ENCODE measurements around the gene MGAT5B.

The MGAT5B gene

DNA sequence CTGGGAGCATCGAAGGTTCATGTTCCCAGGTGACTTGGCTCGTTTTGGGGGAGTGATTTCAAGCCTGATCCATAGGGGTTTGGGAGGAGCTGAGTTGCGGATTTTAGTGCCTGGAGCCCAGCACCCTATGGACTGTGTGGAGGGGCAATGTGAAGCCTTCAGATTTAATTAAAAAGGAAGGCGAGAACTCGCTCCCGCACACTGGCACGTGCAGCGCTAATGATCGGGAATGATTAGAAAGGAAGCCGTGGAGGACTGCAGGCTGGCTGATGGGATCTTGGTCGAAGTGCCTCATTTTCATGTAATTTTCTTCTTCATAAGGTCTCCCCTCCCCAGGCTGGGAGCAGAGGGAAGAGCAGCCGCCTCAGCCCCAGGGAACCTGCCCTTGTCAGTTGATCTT is 12.8 kb downstream of the MGAT5B start:
- DNase-seq = no peak

DNA sequence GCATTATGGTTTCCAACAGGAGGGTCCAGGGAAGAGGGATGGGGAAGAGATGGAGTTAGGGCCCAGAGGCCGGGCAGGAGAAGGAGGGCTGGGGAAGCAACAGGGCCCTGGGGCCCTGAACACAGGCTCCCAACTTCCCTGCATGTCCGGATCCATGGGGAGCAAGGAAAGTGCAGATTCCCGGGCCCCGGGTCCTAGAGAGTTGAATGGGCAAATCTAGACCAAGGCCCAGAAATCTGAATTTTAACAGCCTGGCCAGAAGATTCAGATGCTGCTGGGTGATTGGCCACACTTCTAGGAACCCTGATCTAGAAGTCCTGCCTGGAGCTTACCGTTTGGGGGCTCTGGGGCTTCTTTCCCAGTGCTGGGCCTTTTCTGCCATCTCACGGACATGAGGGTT is 13.2 kb downstream of the MGAT5B start:
- DNase-seq = no peak

DNA sequence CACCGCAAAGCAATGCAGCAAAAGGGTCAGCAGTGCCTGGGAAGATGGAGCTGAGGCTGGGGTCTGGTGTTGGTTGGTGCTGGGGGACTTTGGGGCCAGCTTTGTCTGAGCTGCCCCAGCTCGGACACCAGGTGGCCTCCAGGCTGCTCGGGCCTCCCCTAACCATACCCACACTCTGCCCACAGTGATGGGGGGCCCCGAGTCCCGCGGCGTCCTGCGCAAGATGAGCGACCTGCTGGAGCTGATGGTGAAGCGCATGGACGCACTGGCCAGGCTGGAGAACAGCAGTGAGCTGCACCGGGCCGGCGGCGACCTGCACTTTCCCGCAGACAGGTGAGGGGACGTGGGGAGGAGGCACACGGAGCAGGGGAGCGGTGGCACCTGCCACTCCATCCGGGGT is 13.8 kb downstream of the MGAT5B start:
- no peak for DNase-seq

DNA sequence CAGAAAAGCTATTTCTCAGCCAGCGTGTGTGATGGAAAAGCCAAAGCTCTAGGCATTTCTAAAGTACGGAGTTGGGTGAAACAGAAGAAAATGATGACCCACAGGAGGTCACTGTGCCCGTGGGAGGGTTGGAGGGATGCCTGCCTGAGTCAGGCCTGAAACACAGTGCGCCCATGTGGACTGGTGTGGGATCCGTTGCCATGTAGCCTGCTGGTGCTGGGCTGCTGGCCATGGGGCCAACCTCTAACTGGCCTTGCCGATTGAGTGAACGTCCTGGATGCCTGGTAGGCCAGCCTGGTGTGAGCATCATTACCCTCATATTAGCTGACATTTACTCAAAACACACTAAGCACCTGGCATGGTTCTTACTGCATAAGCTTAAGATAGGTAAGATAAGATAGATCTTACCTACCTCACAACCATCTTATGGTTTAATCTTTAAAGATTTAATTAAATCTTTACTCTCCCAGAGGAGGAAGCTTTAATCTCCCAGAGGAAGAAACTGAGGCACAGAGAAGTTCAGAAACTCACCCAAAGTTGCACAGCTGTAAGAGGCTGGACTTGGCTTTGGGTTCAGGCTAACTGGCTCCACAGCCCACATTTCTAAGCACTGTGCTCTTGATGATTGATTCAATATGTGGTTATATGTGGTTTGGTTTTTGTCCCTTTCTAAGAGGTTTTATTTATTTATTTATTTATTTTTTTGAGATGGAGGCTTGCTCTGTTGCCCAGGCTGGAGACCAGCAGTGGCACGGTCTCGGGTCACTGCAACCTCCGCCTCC is 15.7 kb downstream of the MGAT5B start:
- DNase-seq = no peak

DNA sequence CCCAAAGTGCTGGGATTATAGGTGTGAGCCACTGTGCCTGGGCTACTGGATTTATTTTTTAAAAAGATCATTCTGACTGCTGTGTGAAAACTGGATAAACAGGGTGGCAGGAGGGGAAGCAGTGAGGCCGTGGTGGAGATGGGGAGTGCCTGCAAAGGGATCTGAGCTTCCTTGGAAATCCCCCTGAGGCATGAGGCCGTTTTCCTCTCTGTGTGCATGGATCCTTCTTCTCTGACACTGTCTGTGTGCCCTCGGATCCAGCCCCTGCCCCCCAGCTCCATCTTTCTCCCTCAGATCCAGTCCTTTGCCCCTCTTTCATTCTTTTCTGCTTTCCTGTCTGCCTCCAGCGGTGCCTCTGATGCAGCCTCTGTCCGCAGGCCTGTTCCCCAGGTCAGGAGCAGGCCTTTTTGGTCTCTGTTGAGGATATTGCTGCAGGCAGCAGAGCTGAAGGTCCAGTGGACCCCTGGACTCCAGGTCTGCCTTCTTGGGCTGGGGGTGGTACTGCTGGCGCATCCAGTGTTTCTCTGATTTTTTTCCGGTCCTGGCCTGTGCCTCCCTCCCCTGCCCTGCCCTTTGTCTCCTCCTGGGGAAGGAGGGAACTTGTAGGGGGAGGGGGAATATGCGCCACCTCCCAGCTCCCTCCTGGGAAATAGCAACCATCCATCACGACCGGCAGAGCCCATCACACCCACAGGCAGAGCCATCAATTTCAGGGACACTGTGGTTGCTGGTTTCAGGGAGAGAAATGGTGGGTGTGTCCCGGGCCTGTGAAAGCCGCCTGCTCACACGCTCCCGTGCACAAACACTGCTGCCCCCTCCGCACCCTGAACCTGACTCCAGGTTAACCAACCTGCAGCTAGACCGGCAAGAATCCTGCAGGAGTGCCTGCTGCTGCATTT is 17.0 kb downstream of the MGAT5B start:
- DNase-seq = no peak

DNA sequence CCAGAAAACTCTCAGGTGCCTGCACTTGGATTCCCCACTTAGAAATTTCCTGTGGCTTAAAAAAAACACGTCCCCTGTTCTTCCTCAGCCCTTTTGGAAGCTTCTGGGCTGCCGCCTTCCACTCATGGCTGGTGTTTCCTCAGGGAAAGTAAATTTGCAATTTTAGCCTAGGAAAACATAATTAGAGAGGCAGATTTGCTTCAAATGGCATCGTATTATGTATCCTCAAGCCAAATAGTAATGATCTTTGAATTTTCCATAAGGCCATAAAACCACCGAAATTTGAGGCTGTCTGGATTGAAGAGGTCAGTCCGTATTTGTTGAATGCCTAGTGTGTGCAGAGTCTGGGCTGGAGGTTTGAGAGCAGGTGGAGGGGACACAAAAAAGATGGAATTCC is 17.7 kb downstream of the MGAT5B start:
- DNase-seq = no peak

DNA sequence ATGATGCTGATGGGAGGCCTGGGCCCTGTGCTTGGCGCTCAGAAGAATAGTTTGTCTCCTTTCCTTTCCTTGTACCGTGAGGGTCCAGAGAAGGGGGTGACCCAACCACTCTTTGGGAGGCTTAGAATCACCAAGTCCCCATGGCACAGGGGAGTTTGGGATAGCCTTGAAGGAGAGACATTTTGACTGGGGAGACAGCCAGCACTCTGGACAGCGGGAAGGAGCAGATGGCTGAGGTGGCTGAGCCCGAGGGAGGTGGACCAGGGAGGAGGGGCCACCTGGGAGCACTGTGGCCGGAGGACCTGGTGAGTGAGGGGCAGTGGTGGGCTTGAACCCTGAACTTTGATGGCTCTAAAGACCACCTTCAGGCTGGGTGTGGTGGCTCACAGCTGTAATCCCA is 18.2 kb downstream of the MGAT5B start:
- no peak for DNase-seq

DNA sequence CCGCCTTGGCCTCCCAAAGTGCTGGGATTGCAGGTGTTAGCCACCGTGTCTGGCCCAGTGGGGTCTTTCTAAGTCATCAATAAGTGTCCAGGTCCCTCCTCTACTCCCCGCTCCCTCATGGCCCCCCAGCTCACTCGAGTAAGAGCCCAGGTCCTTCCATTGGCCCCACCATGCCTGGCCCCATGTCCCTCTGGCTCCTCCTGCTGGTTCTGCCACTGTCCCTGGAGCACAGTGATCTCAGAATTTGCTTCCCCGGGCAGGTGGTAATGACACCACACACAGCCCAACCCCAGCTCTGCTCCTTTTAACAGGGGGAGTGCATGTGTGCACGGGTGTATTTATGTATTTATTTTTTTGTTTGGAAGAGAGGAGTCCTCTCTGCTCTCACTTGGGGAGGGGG is 19.6 kb downstream of the MGAT5B start:
- DNase-seq = no peak

DNA sequence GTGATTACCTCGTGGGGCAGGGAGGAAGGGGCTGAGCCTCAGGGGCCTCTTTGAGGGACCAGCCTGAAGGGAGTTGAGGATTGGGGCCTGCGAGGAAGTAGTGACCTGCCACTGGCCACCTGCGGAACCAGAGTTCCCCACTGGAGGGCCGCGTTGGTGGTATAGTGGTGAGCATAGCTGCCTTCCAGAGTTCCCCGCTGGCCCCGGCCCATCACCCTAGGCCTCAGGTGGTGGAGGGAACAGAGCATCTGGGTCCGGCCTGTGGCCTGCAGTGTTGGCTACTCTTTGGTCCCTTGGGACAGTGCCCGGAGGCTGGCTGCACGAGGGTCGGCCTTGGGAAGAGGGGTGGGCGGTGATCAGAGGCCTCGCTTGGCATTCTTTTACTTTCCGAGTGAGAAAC is 20.5 kb downstream of the MGAT5B start:
- no peak for DNase-seq

DNA sequence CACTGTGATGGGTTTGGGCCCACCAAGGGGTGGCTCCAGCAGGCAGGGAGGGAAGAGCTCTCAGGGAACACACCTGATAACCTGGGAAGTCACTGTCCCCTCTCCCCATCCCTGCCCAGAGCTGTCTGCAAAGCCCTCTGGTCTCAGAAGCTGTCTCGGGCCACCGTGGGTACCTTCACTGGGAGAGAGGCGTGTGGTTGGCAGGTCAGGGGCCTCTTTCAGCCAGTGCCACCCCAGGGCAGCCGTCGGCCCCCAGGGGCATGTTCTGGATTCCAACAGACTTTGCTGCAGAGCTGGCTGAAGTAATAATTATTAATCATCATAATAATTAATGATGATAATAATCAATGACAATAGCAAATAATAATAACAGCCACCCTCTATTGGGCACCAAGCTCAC is 21.1 kb downstream of the MGAT5B start:
- DNase-seq = no peak

DNA sequence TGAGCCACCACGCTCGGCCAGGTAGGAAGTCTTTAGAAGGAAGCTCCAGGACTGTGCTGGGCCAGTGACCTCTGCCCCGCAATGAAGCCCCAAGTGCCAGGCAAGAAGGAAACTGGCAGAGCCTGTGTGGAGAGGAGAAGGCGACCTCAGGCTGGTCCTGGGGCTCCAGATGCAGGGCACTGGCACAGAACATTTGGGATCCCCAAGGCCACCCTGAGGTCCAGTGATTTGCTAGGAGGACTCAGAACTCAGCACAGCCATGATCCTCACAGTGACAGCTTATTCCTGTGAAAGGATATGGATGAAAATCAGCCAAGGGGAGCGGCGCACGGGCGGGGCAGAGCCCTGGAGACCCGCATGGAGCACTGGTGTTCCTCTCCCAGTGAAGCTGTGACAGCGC is 24.1 kb downstream of the MGAT5B start:
- no peak for DNase-seq

DNA sequence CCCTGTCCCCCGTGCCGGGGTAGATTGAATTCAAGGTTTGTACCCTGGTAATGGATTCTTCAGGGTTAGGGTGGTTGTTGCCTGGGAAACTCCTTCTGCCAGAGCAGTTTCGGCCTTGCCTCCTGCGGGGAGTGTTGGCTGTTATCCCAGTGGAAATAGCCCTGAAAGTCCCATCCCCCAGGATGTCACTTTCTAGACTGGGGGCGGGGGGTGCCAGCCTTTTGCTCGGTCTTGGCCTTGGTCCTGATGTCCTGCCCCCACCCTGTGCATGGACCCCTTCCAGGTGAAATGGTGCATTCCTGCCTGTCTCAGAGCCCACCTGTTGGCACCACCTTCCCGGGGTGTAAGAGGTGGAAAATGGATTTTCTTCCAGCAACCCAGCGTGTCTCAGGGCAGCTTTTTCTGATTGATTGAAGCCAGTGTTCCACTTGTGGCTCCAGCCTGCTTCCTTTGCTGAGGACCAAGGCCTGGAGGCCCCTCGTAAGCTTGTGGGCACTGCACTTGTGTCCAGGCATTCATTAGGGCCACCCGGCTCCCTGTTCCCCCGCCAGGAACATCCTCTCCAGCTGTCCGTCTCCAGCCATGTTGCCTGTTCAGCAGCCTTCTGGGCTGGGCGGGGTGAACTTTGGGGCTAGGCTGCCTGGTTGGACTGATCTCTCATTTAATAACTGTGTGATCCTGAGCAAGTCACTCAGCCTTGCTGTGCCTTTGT is 25.6 kb downstream of the MGAT5B start:
- no peak for DNase-seq

DNA sequence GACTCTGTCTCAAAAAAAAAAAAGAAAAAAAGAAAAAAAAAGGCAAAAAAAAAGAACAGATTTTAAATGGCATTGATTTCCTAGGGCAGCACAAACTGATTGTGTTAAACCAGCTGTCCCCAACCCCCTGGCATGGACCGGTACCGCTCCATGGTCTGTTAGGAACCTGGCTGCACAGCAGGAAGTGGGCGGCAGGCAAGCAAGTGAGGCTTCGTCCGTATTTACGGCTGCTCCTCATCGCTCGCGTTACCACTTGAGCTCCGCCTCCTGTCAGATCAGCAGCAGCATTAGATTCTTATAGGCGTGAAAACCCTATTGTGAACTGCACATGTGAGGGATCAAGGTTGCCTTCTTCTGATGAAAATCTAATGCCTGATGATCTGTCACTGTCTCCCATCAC is 26.6 kb downstream of the MGAT5B start:
- DNase-seq = no peak

DNA sequence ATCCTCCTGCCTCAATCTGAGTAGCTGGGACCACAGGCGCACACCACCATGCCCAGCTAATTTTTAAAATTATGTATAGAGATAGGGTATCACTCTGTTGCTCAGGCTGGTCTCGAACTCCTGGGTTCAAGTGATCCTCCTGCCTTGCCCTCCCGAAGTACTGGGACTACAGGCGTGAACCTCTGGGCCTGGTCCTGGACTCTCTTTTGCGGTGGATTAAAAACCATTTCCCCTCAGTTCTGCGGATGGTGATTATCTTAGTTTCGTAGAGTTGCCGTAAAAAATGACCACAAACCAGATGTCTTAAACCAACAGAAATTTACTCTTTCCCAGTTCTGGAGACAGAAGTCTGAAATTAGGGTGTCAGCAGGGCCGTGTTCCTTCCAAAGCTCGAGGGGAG is 28.8 kb downstream of the MGAT5B start:
- DNase-seq = no peak

DNA sequence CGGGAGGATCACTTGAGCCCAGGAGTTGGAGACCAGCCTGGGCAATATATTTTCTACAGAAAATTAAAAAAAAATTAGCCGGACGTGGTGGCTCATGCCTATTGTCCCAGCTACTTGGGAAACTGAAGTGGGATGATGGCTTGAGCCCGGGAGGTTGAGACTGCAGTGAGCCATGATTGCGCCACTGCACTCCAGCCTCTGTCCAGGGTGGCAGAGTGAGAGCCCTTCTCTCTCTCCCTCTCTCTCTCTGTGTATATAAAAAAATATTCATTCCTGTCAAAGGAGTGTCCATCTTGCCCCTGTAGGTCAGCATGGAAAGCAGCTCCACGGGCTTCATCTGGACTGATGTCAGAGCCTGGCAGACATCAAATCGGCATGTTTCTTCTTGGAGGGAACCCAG is 31.2 kb downstream of the MGAT5B start:
- DNase-seq = no peak

DNA sequence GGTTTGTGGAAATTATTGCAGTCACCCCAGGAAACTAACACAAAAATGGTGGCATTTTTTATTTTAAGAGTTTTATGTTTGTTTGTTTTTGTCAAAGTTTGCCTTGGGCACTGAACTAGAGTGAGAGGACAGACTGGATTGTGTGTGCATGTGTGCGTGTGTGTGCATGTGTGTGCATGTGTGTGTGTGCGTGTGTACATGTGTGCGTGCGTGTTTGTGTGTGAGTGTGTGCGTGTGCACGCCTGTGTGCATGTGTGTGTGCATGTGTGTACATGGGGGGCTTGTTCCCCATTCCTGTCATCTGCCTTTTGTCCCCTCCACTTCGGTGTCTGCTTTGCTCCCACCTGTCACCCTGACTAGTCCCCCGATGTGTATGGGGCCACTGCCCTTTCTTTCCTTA is 32.5 kb downstream of the MGAT5B start:
- DNase-seq = no peak

DNA sequence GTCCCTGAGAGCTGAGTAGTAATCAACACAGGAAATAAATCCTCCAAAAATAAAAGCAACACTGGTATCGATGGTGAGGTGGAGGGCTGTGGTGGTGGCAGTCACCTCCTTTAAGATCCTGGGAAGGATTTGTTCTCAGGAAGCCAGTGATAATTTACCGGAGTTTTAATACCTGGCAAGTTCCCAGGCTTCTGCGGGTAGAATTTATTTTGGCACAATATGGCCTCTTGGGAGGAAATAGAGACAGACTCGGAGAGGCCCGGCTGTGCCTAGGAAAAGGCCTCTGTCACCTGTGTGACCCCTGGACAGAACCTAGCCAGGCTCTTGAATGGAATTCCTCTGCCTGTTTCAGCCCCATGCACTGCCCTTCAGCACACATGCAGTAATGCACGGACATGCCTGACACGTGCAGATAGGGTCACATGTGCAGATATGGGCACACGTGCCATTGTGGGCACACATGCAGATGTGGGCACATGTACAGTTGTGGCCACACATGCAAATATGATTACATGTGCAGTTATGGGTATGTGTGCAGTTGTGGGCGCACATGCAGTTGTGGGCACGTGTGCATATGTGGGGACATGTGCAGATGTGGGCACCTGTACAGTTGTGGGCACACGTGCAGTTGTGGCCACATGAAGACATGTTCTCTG is 33.5 kb downstream of the MGAT5B start:
- no peak for DNase-seq

DNA sequence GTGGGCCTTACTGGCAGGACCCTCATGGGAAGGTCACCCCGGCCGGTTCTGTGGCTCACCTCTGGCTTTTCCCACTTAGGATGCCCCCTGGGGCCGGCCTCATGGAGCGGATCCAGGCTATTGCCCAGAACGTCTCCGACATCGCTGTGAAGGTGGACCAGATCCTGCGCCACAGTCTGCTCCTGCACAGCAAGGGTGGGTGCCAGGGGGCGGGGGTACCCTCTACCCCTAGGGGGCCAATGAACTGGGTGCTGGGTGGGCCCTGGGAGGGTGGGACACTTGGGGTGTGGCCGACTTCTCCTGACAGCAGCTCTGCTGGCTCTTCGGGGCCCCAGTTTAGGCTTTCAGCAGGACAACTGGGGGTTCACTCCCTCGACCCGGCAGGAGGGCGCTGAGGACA is 34.3 kb downstream of the MGAT5B start:
- no peak for DNase-seq

DNA sequence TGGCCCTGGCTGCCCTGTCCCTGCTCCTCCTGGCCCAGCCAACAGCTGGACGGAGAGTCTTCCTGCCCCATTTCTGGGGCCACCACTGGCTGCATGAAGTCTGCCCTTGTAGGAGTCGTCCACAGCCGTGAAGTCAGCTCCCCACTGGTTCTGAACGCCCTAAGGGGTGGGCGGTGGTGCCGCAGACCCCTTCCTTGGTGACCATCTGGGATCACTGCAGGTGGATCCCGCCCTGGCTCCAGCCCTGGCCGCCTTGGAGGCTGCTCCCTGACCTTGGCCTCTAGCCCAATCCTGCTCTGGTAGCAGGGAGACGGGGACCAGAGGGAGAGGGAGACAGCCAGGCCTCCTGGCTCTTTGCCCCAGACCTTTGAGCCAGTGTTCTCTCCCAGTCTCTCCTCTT is 35.4 kb downstream of the MGAT5B start:
- no peak for DNase-seq

DNA sequence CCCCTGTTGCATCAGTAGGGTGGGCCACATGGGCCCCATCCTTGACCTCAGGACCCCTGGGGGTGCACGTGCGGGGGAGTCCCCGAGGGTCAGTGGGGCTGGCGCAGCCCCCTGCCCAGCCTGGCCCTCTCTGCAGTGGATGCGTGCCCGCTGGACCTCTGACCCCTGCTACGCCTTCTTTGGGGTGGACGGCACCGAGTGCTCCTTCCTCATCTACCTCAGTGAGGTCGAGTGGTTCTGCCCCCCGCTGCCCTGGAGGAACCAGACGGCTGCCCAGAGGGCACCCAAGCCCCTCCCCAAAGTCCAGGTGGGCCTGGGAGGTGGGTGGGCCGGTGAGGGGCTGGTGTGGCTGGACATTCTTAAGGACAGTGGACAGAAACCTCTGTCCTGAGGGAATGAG is 35.9 kb downstream of the MGAT5B start:
- DNase-seq = no peak

DNA sequence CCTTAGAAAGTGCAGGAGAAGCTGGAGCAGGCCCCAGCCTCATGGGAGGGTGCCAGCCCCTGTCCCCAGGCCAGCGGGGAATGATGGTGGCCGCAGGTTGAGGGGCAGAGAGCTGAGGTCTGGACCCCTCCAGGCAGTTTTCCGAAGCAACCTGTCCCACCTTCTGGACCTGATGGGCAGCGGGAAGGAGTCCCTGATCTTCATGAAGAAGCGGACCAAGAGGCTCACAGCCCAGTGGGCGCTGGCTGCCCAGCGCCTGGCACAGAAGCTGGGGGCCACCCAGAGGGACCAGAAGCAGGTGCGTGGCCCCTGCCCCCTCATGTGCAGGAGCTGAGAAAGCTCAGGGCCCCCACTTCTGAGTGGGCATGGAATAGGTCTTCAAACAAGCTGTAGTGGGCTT is 36.8 kb downstream of the MGAT5B start:
- DNase-seq = no peak

DNA sequence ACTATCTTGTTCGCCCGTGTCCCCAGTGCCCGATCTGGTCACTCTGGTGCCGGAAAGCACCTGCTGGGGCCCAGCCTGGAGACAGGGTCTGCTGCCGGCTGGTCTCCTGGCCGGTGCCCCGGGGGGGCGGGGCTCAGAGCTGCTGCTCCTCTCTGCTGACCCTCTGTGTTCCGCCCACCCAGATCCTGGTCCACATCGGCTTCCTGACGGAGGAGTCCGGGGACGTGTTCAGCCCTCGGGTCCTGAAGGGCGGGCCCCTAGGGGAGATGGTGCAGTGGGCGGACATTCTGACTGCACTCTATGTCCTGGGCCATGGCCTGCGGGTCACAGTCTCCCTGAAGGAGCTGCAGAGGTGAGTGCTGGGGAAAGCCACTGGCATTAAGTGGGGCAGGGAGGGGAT is 37.6 kb downstream of the MGAT5B start:
- DNase-seq = no peak

DNA sequence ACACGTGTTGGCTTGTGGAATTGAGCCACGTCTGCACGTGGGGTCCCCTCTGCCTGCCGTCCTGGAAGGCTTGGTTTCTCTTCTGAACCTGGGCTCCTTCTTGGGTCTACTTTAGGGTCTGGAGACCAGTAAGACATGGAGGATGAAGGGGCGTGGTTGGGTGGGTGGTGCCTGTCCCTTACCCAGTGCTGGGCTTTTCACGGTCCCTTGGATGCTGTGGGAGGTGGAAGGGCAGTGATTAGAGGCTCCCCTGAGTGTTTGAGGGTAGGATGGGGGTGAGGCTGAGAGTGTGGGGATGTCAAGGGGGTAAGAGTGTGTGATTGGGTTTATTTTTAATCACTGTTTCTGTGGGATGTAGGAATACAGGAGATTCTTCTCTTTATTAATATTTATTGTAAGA is 38.3 kb downstream of the MGAT5B start:
- DNase-seq = no peak

Data from activated CD4-positive, CD25-positive, alpha-beta regulatory T cell (primary cell).